ENCODE data around the gene COPA. TPM values are rescaled to one million over a fixed set of nuclear protein-coding genes. Genes with fewer than 3 reads are reported as not detected.

The COPA gene
- total RNA-seq, 3 donors from 2014 or later (not counting 1 experiment from before 2014, with no cell fraction given), result 140 to 167 (median 148) TPM

GRCh38 chr1:160257411-160258015 is 85.5 kb downstream of the COPA start:
- Histone ChIP-seq H3K4me3 (ENCODE audit: low read length) (no peak overlapping the region), H3K27me3 (ENCODE audit: control insufficient read depth, insufficient read depth, low read length) (no peaks in the 10 kb centered on the region), H3K4me1 (ENCODE audit: control insufficient read depth, insufficient read depth, low read length) (peaks cover 6% of the 10 kb centered on the region), H3K27ac (ENCODE audit: low read length) (no peak overlapping the region), H3K9me3 (ENCODE audit: control insufficient read depth, insufficient read depth, low read length) (no peaks in the 10 kb centered on the region), H3K36me3 (ENCODE audit: control insufficient read depth, insufficient read depth, low read length) (peaks cover 7% of the 10 kb centered on the region)
- intact Hi-C loops (cut with micrococcal nuclease), result no loop called here
- no peaks in the 10 kb centered on the region for H3K9me3 Mint-ChIP-seq
- no peak for DNase-seq
- H3K36me3 Mint-ChIP-seq, result no peaks in the 10 kb centered on the region
- H3K4me3 Mint-ChIP-seq, result no peak overlapping the region
- 97% methylated on average over 6 of the region's 6 CpGs for WGBS (ENCODE audit: insufficient coverage)
- ATAC-seq, result no peak
- no peak overlapping the region for H3K27ac Mint-ChIP-seq
- no peak for TF ChIP-seq CTCF (IDR thresholded peaks at IDR 0.05)
- peaks cover 20 to 34% of the 10 kb centered on the region in 2 donors for H3K4me1 Mint-ChIP-seq
- H3K27me3 Mint-ChIP-seq (ENCODE audit: low read depth in 2 of 2), result no peaks in the 10 kb centered on the region

- Histone ChIP-seq H3K36me3 (ENCODE audit: control insufficient read depth, insufficient read depth, low read length) (peaks cover 11% of the 10 kb centered on the region), H3K27me3 (ENCODE audit: control insufficient read depth, insufficient read depth, low read length) (no peaks in the 10 kb centered on the region), H3K9me3 (ENCODE audit: control insufficient read depth, insufficient read depth, low read length) (no peaks in the 10 kb centered on the region), H3K4me1 (ENCODE audit: control insufficient read depth, insufficient read depth, low read length) (peaks cover 6% of the 10 kb centered on the region), H3K4me3 (ENCODE audit: low read length) (no peak overlapping the region), H3K27ac (ENCODE audit: low read length) (no peak overlapping the region)
- no peak for TF ChIP-seq CTCF (IDR thresholded peaks at IDR 0.05)
- 71% methylated on average over 2 of the region's 3 CpGs for WGBS (ENCODE audit: insufficient coverage)
- no peak for DNase-seq
- intact Hi-C loops (cut with micrococcal nuclease), result no loop called here
- Mint-ChIP-seq H3K4me1 (peaks cover 26% of the 10 kb centered on the region in 2 donors), H3K36me3 (no peaks in the 10 kb centered on the region), H3K9me3 (no peaks in the 10 kb centered on the region), H3K27me3 (ENCODE audit: low read depth in 2 of 2) (no peaks in the 10 kb centered on the region), H3K27ac (no peak overlapping the region), H3K4me3 (no peak overlapping the region)
- ATAC-seq, result no peak
Observed at GRCh38 chr1:160256396-160257046, 86.5 kb downstream of the COPA start.

- H3K27ac Mint-ChIP-seq, result no peak overlapping the region
- H3K36me3 Mint-ChIP-seq, result no peaks in the 10 kb centered on the region
Observed at GRCh38 chr1:160255781-160256300, 87.2 kb downstream of the COPA start.

More at GRCh38 chr1:160255781-160256300, 87.2 kb downstream of the COPA start:
- DNase-seq (no peak), ATAC-seq (no peak)
- Mint-ChIP-seq H3K27me3 (ENCODE audit: low read depth in 2 of 2) (no peaks in the 10 kb centered on the region), H3K4me1 (peaks cover 23 to 24% of the 10 kb centered on the region in 2 donors), H3K9me3 (no peaks in the 10 kb centered on the region), H3K4me3 (no peak overlapping the region)
- Histone ChIP-seq H3K9me3 (ENCODE audit: control insufficient read depth, insufficient read depth, low read length) (no peaks in the 10 kb centered on the region), H3K4me3 (ENCODE audit: low read length) (no peak overlapping the region), H3K27me3 (ENCODE audit: control insufficient read depth, insufficient read depth, low read length) (no peaks in the 10 kb centered on the region), H3K36me3 (ENCODE audit: control insufficient read depth, insufficient read depth, low read length) (peaks cover 11% of the 10 kb centered on the region), H3K4me1 (ENCODE audit: control insufficient read depth, insufficient read depth, low read length) (peaks cover 3% of the 10 kb centered on the region), H3K27ac (ENCODE audit: low read length) (no peak overlapping the region)
- intact Hi-C loops (cut with micrococcal nuclease), result no loop called here
- 99% methylated on average over 4 of the region's 4 CpGs for WGBS (ENCODE audit: insufficient coverage)
- TF ChIP-seq CTCF (IDR thresholded peaks at IDR 0.05), result no peak
